ENCODE results near the gene CNKSR3. TPM values are rescaled to one million over a fixed set of nuclear protein-coding genes. Genes with fewer than 3 reads are reported as not detected.

CNKSR3 gene
- total and polyA plus RNA-seq, 8 donors: 10.5 to 33.2 (median 29.8) TPM

DNA sequence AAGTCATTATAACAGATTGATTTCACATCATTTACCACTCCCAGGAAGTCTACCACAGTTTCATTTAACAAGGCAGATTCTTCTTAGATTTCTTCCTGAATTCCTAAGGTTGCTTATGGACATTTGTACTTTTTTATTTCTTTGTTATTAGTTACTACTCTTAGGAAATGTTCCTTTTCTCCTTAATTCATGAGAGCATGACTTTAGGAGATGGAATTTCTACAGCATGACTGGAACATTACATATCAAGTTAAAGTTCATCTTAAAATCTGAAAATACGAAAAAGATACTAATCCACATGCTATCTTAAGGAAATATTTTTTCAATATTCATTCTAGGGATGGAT lies 22.3 kb downstream of the CNKSR3 start:
- TF ChIP-seq, protein P1, sequence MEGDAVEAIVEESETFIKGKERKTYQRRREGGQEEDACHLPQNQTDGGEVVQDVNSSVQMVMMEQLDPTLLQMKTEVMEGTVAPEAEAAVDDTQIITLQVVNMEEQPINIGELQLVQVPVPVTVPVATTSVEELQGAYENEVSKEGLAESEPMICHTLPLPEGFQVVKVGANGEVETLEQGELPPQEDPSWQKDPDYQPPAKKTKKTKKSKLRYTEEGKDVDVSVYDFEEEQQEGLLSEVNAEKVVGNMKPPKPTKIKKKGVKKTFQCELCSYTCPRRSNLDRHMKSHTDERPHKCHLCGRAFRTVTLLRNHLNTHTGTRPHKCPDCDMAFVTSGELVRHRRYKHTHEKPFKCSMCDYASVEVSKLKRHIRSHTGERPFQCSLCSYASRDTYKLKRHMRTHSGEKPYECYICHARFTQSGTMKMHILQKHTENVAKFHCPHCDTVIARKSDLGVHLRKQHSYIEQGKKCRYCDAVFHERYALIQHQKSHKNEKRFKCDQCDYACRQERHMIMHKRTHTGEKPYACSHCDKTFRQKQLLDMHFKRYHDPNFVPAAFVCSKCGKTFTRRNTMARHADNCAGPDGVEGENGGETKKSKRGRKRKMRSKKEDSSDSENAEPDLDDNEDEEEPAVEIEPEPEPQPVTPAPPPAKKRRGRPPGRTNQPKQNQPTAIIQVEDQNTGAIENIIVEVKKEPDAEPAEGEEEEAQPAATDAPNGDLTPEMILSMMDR (IDR thresholded peaks at IDR 0.05): no peak
- DNase-seq (no peak), ATAC-seq (no peak)
- H3K27me3 ChIP-seq: no peaks in the 10 kb centered on the region
- no peaks in the 10 kb centered on the region for H3K9me3 ChIP-seq
- intact Hi-C loops (cut with DNase I): no loop called here
- H3K4me1 ChIP-seq: peaks cover 0 to 3% of the 10 kb centered on the region in 2 donors
- H3K36me3 ChIP-seq: no peaks in the 10 kb centered on the region
- no peak overlapping the region for H3K27ac ChIP-seq
- no peak overlapping the region for H3K4me3 ChIP-seq

DNA sequence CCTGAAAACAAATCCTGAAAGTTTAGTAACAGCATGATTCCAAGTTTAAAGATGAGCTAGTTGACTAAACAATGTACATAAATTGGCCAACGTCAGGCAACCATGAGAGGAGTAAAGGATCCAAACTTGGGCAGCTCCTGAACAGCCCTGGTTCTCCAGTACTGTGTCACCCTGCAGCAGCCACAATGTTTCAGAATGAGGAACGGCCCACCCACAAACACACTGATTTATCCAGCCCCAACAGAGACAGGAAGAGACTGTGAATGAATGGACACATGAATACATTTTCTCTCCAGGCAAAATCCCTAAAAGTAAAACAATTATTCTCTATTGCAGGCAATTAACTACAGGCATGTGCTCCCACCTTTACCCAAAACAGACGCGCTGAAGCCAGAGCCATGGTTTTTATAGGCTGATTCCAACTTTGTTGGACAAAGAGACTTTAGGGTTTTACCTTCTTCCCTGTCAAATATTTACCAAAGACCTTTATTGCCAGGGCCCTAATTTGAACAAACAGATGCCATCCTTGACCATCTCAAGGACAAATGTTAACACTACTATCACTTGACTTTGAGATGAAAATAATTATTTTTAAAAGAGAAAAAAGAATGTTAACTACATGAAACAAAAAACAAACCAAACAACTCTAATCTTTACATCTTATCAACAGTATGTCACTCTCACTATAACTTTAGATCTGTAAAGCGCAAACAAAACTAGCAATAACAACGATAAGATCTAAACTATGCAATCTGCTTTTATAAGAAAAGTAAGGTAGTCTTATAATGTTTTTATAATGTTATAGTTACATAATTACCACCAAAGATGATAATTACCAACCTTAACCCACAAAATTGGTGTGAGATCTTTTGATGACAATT lies 22.9 kb downstream of the CNKSR3 start:
- no peaks in the 10 kb centered on the region for H3K9me3 ChIP-seq
- H3K27ac ChIP-seq: no peak overlapping the region
- H3K27me3 ChIP-seq: no peaks in the 10 kb centered on the region
- no peak for DNase-seq
- no peak overlapping the region for H3K4me3 ChIP-seq
- H3K4me1 ChIP-seq: peaks cover 0 to 3% of the 10 kb centered on the region in 2 donors
- H3K36me3 ChIP-seq: no peaks in the 10 kb centered on the region
- intact Hi-C loops (cut with DNase I): no loop called here
- ATAC-seq: no peak
- TF ChIP-seq, protein P1 (IDR thresholded peaks at IDR 0.05): no peak

DNA sequence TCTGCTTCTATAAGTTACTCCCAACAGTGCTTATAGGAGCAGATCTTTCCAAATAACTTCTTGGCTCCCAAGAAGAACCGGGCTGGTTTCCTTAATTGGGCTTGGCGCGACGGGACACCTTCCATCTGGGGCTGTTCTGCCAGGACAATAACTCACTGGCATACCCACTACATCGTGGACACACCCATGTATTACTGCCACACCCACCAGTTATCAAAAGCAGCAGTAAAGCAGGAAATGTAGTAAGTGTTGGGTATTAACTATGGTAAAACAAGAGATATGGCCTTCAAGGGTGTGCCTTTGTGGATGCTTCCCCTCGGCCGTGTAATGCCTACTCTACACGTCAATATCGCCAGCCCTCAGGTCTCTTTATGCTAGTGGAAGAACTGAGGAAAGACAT lies 24.7 kb downstream of the CNKSR3 start:
- no peak overlapping the region for H3K4me3 ChIP-seq
- no peaks in the 10 kb centered on the region for H3K27me3 ChIP-seq
- TF ChIP-seq, protein P1 (IDR thresholded peaks at IDR 0.05): no peak
- intact Hi-C loops (cut with DNase I): no loop called here
- ATAC-seq: peak; percentile 12
- DNase-seq: no peak
- H3K36me3 ChIP-seq: no peaks in the 10 kb centered on the region
- peaks cover 0 to 3% of the 10 kb centered on the region in 2 donors for H3K4me1 ChIP-seq
- H3K27ac ChIP-seq: no peak overlapping the region
- no peaks in the 10 kb centered on the region for H3K9me3 ChIP-seq

DNA sequence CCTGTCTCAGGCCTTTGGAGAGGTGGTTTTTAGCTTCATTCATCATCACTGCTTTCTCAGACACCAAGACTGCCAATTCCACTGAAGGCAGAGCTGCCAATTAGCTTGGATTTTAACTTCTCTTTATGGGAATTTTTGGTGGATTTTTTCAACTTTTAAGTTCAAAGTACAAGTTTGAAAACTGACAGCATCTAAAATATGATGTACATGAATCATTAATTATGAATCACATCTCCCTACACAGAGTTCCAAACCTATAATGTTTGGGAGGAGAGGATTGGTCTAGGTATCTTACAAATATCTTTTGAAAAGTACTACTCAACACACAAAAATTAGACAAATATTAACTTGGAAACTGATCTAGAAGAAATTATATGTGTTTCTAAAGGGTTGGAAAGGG lies 25.5 kb downstream of the CNKSR3 start:
- intact Hi-C loops (cut with DNase I): no loop called here
- DNase-seq (no peak), ATAC-seq (no peak)
- Histone ChIP-seq H3K9me3 (no peaks in the 10 kb centered on the region), H3K36me3 (no peaks in the 10 kb centered on the region), H3K4me3 (no peak overlapping the region), H3K27ac (no peak overlapping the region), H3K4me1 (peaks cover 0 to 3% of the 10 kb centered on the region in 2 donors), H3K27me3 (no peaks in the 10 kb centered on the region)
- TF ChIP-seq, protein P1 (IDR thresholded peaks at IDR 0.05): no peak

DNA sequence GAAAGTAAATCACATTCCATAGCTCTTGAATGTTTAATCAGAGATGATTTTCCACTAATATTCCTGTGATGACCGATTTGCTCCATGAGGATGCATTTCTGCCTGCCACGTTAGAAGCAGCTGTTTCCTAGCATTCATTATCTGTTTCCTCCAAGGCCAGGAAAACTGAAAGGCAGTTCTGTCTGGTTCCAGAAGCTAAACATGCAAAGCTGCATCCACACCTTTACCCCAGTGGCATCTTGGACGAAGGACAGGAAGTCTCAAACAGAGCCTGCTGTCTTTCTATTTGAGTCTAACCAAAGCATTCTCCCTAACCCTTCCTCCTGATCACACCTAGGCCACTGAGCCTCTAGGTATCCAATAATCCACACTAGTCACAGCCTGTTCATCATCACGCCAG lies 27.6 kb downstream of the CNKSR3 start:
- no peak for ATAC-seq
- Histone ChIP-seq H3K4me1 (peaks cover 2 to 6% of the 10 kb centered on the region in 2 donors), H3K9me3 (no peaks in the 10 kb centered on the region), H3K36me3 (no peaks in the 10 kb centered on the region), H3K27ac (peak overlapping the region in 1 of 2 donors; percentile 34), H3K27me3 (no peaks in the 10 kb centered on the region), H3K4me3 (no peak overlapping the region)
- TF ChIP-seq, protein P1 (IDR thresholded peaks at IDR 0.05): no peak
- DNase-seq: peak in 1 of 4 donors; percentile 52
- intact Hi-C loops (cut with DNase I): no loop called here
